Lung (tissue), 12 donors: ENCODE results near the gene INPP5E. TPM values are rescaled to one million over a fixed set of nuclear protein-coding genes. Genes with fewer than 3 reads are reported as not detected.

Experiments used
- ATAC-seq: fragments of 200-7000 bp; cut with Tn5 transposase; one replicate; pipeline ENCODE4 v1.9.1; 2020; ENCODE audit warnings: moderate number of reproducible peaks; ENCODE audit not compliant: insufficient read depth, low FRiP score
- DNase-seq, 3 donors: peaks; one replicate each; pipeline ENCODE4 v3.0.0-alpha.2; 2013 to 2017
- H3K27ac ChIP-seq, 2 donors: one replicate each; pipeline ENCODE4 v1.5.1; 2013; ENCODE audit warnings: mild to moderate bottlenecking in 2 of 2, moderate library complexity in 2 of 2, control low read depth in 1 of 2, inconsistent platforms in 1 of 2, low read depth in 1 of 2, low read length in 1 of 2
- H3K27me3 ChIP-seq, 3 donors: one replicate each; pipeline ENCODE4 v1.5.1; 2013; ENCODE audit warnings: low read length in 2 of 3; ENCODE audit not compliant: control insufficient read depth in 3 of 3, insufficient read depth in 3 of 3
- H3K36me3 ChIP-seq, 4 donors: one replicate each; pipeline ENCODE4 v1.5.1; 2013; ENCODE audit warnings: low read length in 4 of 4, mild to moderate bottlenecking in 1 of 4, moderate library complexity in 1 of 4; ENCODE audit not compliant: control insufficient read depth in 4 of 4, insufficient read depth in 4 of 4
- H3K4me1 ChIP-seq, 5 donors: one replicate each; pipeline ENCODE4 v1.5.1; 2013; ENCODE audit warnings: low read length in 5 of 5, mild to moderate bottlenecking in 2 of 5, moderate library complexity in 1 of 5; ENCODE audit not compliant: control insufficient read depth in 5 of 5, insufficient read depth in 5 of 5
- H3K4me3 ChIP-seq: one replicate; pipeline ENCODE4 v1.5.1; 2013; ENCODE audit warnings: mild to moderate bottlenecking, control low read depth, moderate library complexity
- H3K9ac ChIP-seq, 2 donors: one replicate each; pipeline ENCODE4 v1.5.1; 2013; ENCODE audit warnings: low read length in 2 of 2, control low read depth in 1 of 2; ENCODE audit not compliant: insufficient read depth in 1 of 2
- H3K9me3 ChIP-seq, 4 donors: one replicate each; pipeline ENCODE4 v1.5.1; 2013; ENCODE audit warnings: low read length in 3 of 4, mild to moderate bottlenecking in 1 of 4, moderate library complexity in 1 of 4; ENCODE audit not compliant: control insufficient read depth in 4 of 4, insufficient read depth in 3 of 4
- CTCF ChIP-seq: IDR thresholded peaks from 2 replicates; pipeline ENCODE4 v1.5.1; 2012; ENCODE audit warnings: mild to moderate bottlenecking; ENCODE audit errors: control extremely low read depth, extremely low read depth
- WGBS, 2 donors: extraction: QIAGEN DNeasy Blood & Tissue Kit; methylation state at CpG; one replicate each; pipeline ENCODE4 v1.1.7; 2013; 5-methylcytosine and 5-hydroxymethylcytosine counted together
- polyA plus RNA-seq, 2 donors: library from polyadenylated mRNA; stranded (reverse); fragments of 200-250 nt; gene quantifications; one replicate each; pipeline ENCODE4 v1.2.1, GENCODE V29; 2013
- total RNA-seq, 2 donors: library from RNA; depleted of rRNA in 1 of 2; stranded (reverse); fragments of >200 nt in 1 of 2; gene quantifications; one replicate each; pipeline ENCODE4 v1.2.1, GENCODE V29; 2014 to 2021
- donor health status: control.
- donor health status: control.
- donor health status: Bipolar disorder and iron deficiency.
- donor health status: healthy.
- donor health status: DM: yes; HTN: yes; CAD: no.

The INPP5E gene
- total and polyA plus RNA-seq, 4 donors, result 7.2 to 18.4 (median 8.6) TPM

- H3K9ac ChIP-seq, result no peak overlapping the region
- no peak for DNase-seq
- no peaks in the 10 kb centered on the region for H3K4me1 ChIP-seq
- H3K4me3 ChIP-seq, result no peak overlapping the region
- no peak for ATAC-seq
- H3K27ac ChIP-seq, result no peak overlapping the region
- no peaks in the 10 kb centered on the region for H3K9me3 ChIP-seq
- peaks cover 28 to 72% (median 50%) of the 10 kb centered on the region in 4 donors for H3K36me3 ChIP-seq
- 95 to 98% methylated on average over 27 of the region's 27 CpGs for WGBS, 2 donors
- TF ChIP-seq CTCF, result no peak
- no peaks in the 10 kb centered on the region for H3K27me3 ChIP-seq
These were observed 26.0 kb upstream of the INPP5E start for GRCh38 chr9:136465500-136466154.

- DNase-seq, result no peak
- no peaks in the 10 kb centered on the region for H3K9me3 ChIP-seq
- no peak for ATAC-seq
- H3K27ac ChIP-seq, result no peak overlapping the region
- H3K36me3 ChIP-seq, result peaks cover 28 to 70% (median 47%) of the 10 kb centered on the region in 4 donors
- no peak overlapping the region for H3K9ac ChIP-seq
- no peaks in the 10 kb centered on the region for H3K27me3 ChIP-seq
- TF ChIP-seq CTCF, result no peak
- H3K4me1 ChIP-seq, result no peaks in the 10 kb centered on the region
- WGBS, 2 donors, result 95% methylated on average over 6 of the region's 6 CpGs
- H3K4me3 ChIP-seq, result no peak overlapping the region
These were observed 24.6 kb upstream of the INPP5E start for GRCh38 chr9:136464241-136464640.

- WGBS, 2 donors, result 93 to 94% methylated on average over 14 of the region's 14 CpGs
- no peak for TF ChIP-seq CTCF
- H3K4me1 ChIP-seq, result no peaks in the 10 kb centered on the region
- DNase-seq (no peak), ATAC-seq (no peak)
- no peak overlapping the region for H3K9ac ChIP-seq
- H3K4me3 ChIP-seq, result no peak overlapping the region
- no peak overlapping the region for H3K27ac ChIP-seq
- H3K9me3 ChIP-seq, result no peaks in the 10 kb centered on the region
- peaks cover 29 to 71% (median 49%) of the 10 kb centered on the region in 4 donors for H3K36me3 ChIP-seq
- H3K27me3 ChIP-seq, result no peaks in the 10 kb centered on the region
These were observed 23.9 kb upstream of the INPP5E start for GRCh38 chr9:136463578-136463977.

- no peak for ATAC-seq
- no peak for DNase-seq
- no peak for TF ChIP-seq CTCF
These were observed 23.0 kb upstream of the INPP5E start for GRCh38 chr9:136462664-136463063.

More at GRCh38 chr9:136462664-136463063, 23.0 kb upstream of the INPP5E start:
- H3K4me1 ChIP-seq, result no peaks in the 10 kb centered on the region
- peaks cover 29 to 70% (median 45%) of the 10 kb centered on the region in 4 donors for H3K36me3 ChIP-seq
- no peaks in the 10 kb centered on the region for H3K9me3 ChIP-seq
- no peak overlapping the region for H3K9ac ChIP-seq
- no peaks in the 10 kb centered on the region for H3K27me3 ChIP-seq
- no peak overlapping the region for H3K27ac ChIP-seq
- WGBS, 2 donors, result 92 to 93% methylated on average over 17 of the region's 17 CpGs
- no peak overlapping the region for H3K4me3 ChIP-seq
